IPS-20b (cell line): ENCODE data around the gene C9orf153.

Experiments
- H3K27ac ChIP-seq: one replicate; pipeline ENCODE4 v1.5.1; 2013; ENCODE audit warnings: low read length
- H3K27me3 ChIP-seq: 2 replicates; pipeline ENCODE4 v1.6.1; 2013; ENCODE audit warnings: mild to moderate bottlenecking, low read length, inconsistent platforms; ENCODE audit not compliant: insufficient read depth
- H3K36me3 ChIP-seq: 2 replicates; pipeline ENCODE4 v1.6.1; 2013; ENCODE audit warnings: low read depth, mild to moderate bottlenecking, inconsistent platforms, low read length, moderate library complexity; ENCODE audit not compliant: insufficient read depth
- H3K4me1 ChIP-seq: 2 replicates; pipeline ENCODE4 v1.6.1; 2013; ENCODE audit warnings: mild to moderate bottlenecking, control low read depth, inconsistent platforms, low read length, moderate library complexity; ENCODE audit not compliant: insufficient read depth
- H3K4me3 ChIP-seq: 2 replicates; pipeline ENCODE4 v1.5.1; 2013; ENCODE audit warnings: mild to moderate bottlenecking, low read length, inconsistent platforms
- H3K9ac ChIP-seq: 2 replicates; pipeline ENCODE4 v1.6.1; 2013; ENCODE audit warnings: low read depth, mild to moderate bottlenecking, inconsistent platforms, low read length, moderate library complexity
- H3K9me3 ChIP-seq: 2 replicates; pipeline ENCODE4 v1.6.1; 2013; ENCODE audit warnings: mild to moderate bottlenecking, low read depth, low read length, inconsistent platforms; ENCODE audit not compliant: insufficient read depth

Gene C9orf153

DNA sequence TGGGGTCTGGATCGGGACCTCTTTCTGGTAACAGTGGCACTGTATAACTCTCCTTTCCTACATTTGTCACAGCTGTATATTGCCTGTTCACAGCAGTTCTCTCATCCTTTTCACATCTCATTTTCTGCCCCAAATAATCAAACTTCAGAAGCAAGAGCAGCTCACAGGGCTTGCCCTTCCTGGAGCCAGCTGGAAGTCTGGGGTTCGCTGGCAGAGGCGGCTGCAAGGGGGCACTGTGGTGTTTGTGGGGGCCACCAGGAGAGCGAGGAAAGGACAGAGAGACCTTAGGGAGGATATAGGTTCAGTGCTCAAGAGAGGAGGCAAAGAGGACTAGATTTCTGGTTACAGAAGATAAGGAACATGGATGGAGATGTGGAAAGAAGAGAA is 75.3 kb downstream of the C9orf153 start:
- no peaks in the 10 kb centered on the region for H3K27me3 ChIP-seq
- H3K4me1 ChIP-seq, result peaks cover 29% of the 10 kb centered on the region; the same call in 1 of the 2 replicates
- no peaks in the 10 kb centered on the region for H3K36me3 ChIP-seq
- no peak overlapping the region for H3K4me3 ChIP-seq
- H3K27ac ChIP-seq, result no peak overlapping the region
- H3K9ac ChIP-seq, result no peak overlapping the region
- no peaks in the 10 kb centered on the region for H3K9me3 ChIP-seq

DNA sequence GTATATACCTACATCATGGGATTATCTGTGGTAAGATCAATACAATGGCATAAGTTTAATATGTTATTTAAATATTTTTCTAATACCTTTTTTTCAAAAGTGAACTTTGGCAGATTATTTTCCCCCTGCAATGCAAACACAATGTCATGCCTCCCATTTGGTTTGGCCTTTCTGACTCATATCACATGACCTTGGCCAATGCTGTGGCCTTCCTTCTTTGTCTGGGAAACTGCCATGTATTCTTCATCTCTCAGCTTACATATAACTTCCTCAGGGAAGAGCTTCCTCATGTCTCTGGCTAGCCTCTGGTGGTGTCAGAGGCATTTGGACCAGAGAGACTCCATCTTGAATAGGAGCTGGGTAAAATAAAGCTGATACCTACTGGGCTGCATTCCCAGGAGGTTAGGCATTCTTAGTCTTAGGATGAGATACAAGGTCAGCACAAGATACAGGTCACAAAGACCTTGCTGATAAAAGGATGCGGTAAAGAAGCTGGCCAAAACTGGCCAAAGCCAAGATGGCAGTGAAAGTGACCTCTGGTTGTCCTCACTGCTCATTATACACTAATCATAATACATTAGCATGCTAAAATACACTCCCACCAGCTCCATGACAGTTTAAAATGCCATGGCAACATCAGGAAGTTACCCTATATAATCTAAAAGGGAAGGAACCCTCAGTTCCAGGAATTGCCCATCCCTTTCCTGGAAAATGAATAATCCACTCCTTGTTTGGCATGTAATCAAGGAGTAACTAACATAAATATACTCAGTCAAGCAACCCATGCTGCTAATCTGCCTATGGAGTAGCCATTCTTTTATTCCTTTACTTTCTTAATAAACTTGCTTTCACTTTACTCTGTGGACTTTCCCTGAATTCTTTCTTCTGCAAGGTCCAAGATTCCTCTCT is 76.0 kb downstream of the C9orf153 start:
- Histone ChIP-seq H3K4me3 (no peak overlapping the region), H3K9ac (no peak overlapping the region), H3K27me3 (no peaks in the 10 kb centered on the region), H3K4me1 (peaks cover 29% of the 10 kb centered on the region; the same call in 1 of the 2 replicates), H3K9me3 (no peaks in the 10 kb centered on the region), H3K36me3 (no peaks in the 10 kb centered on the region), H3K27ac (no peak overlapping the region)

DNA sequence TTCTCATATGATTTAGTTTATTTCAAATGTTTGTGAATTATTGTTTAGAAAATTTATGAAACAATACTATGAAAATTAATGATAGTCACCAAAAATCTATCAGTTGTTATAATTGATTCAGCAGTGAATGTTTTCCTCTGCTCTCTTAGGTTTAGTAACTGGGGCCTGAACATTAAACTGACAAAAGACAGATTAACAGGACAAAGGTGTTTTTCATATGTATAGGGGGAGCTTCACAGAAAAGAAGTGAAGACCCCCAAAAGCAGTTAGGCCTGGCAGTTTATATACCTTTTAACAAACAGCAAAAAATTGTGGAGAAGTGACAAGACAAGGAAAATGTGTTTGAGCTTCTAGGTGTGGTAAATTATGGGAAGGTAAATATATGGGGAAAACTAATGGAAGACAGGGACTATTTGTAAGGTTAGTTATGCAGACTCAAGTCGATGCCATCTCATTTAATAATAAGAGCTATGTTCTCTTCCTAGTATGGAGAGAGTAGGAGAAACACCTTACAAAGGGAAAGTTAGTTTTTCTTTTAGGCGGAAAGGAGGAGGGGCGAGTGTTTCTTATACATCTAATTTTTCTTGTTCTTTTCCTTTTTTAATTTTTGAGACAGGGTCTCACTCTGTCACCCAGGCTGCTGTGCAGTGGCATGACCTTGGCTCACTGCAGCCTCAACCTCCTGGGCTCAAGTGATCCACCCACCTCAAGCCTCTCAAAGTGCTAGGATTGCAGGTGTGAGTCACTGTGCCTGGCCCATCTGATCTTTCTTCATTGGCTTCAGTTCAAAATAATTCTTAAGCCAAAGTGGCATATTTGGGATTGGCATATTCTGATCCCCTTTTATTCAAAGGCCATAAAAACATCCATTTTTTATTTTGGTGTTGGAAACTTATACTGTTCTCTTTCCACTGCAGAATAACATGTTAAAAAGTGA is 77.8 kb downstream of the C9orf153 start:
- Histone ChIP-seq H3K27ac (peak overlapping the region; percentile 41), H3K27me3 (no peaks in the 10 kb centered on the region), H3K4me3 (peak overlapping the region; percentile 53), H3K4me1 (peaks cover 26% of the 10 kb centered on the region; the same call in 1 of the 2 replicates), H3K36me3 (no peaks in the 10 kb centered on the region), H3K9ac (peak overlapping the region; percentile 43; the same call in 1 of the 2 replicates), H3K9me3 (no peaks in the 10 kb centered on the region)

DNA sequence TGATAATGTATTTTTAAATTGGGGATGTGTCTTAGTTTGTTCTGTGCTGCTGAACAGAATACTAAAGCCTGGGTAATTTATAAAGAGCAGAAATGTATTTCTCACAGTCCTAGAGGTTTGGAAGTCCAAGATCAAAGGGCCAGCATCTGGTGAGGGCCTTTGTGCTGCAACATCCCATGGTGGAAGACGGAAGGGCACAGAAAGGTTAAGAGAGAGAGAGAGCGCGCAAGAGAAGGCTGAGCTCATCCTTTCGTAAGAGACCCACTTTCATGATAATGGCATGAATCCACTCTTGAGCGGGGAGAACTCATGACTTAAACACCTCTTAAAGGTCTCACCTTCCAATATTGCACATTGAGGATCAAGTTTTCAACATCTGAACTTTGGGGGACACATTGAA is 81.0 kb downstream of the C9orf153 start:
- Histone ChIP-seq H3K27ac (no peak overlapping the region), H3K4me3 (no peak overlapping the region), H3K9me3 (no peaks in the 10 kb centered on the region), H3K27me3 (no peaks in the 10 kb centered on the region), H3K4me1 (peaks cover 18% of the 10 kb centered on the region; the same call in 1 of the 2 replicates), H3K9ac (no peak overlapping the region), H3K36me3 (no peaks in the 10 kb centered on the region)

DNA sequence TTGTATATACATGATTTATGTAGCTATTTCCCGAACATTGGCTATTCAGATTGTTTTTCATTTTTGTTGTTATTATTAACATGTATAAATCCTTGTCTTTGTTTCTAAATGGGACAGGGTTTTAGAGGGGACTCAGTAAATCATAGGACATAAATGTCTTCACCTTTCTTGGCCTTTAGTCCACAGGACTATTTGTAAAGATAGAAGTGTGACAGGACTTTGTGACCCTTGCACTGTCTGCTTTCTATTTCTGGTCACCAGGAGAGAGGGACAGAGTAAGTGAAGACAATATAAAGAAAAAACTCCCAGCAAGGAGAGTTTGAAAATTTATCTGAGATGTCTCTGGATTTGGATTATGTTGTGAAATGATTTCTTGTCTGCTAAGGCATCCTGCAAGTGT is 81.5 kb downstream of the C9orf153 start:
- Histone ChIP-seq H3K9me3 (no peaks in the 10 kb centered on the region), H3K27me3 (no peaks in the 10 kb centered on the region), H3K4me3 (no peak overlapping the region), H3K9ac (no peak overlapping the region), H3K27ac (no peak overlapping the region), H3K4me1 (peaks cover 18% of the 10 kb centered on the region; the same call in 1 of the 2 replicates), H3K36me3 (no peaks in the 10 kb centered on the region)

DNA sequence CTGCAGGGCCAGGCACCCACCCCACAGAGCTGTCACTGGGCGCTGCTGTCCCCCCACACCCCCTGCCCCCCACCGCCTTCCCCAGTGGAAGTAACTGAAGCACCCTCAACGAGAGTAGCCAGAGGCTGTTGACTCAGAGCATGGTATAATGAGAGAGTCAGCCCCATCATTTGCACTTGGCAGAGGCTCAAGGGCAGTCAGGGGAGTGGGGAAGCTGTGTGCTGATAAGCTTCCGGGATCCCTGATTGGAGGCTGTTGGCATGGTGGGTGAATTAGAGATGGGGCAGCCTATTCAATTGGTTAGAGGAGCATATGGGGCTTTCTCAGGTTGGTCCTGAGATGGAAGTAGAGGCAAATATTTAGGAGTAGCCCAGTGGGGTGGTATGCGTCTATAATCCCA is 83.0 kb downstream of the C9orf153 start:
- Histone ChIP-seq H3K36me3 (no peaks in the 10 kb centered on the region), H3K4me1 (peaks cover 10% of the 10 kb centered on the region; the same call in 1 of the 2 replicates), H3K27ac (no peak overlapping the region), H3K4me3 (no peak overlapping the region), H3K27me3 (no peaks in the 10 kb centered on the region), H3K9me3 (no peaks in the 10 kb centered on the region), H3K9ac (no peak overlapping the region)

DNA sequence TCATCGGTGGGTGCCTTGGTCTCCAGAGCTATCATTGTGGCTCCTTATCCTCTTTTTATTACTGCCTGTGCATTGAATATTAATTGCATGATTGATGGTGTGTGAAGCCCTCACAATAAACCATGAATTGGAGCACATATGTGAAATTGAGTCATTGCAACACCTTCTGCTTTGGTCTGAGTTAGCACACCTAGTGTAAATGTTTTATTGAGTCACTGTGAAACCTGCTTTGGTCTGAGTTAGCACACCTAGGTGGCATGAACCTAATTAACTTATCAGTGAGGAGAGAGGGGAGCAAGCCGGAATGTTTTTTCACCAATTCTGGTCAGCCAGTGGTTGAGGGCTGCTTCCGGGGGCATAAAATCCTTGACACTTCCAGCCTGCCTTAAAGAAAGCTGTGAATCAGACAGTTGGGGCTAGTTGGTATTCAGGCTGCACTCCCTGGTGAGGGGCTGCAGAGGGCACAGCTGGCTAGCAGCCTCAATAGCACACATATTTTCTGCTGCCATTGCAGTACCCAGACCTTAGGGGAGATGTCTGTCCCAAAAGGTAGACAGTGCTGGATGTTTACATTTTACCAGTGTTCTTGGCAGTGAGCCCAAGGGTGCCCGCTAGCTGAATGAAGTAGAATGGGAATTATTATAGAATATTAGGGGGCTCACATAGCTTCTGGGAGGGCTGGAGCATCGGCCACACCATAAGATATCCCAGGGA is 83.6 kb downstream of the C9orf153 start:
- H3K27ac ChIP-seq, result no peak overlapping the region
- peaks cover 6% of the 10 kb centered on the region; the same call in 1 of the 2 replicates for H3K4me1 ChIP-seq
- H3K27me3 ChIP-seq, result no peaks in the 10 kb centered on the region
- no peaks in the 10 kb centered on the region for H3K36me3 ChIP-seq
- H3K9ac ChIP-seq, result no peak overlapping the region
- no peaks in the 10 kb centered on the region for H3K9me3 ChIP-seq
- no peak overlapping the region for H3K4me3 ChIP-seq

DNA sequence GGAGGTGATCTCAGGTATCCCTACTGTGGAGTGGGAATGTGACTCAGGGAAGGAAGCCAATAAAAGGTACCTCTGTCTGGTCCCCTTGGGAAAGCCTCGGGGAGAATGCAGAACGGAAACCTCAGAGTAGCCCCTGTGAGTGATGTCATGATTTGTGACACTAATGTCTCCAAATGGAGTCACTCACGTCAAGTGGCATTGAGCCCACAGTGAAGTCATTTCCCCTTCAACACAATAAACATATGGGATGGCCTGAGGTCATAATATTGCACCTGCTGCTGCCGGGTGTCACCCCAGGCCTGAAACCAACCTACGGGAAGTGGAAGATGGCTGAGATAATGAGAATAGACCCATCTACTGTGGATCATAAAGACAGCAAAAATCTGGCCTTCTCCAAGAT is 84.2 kb downstream of the C9orf153 start:
- no peaks in the 10 kb centered on the region; the same call in 1 of the 2 replicates for H3K4me1 ChIP-seq
- no peaks in the 10 kb centered on the region for H3K27me3 ChIP-seq
- no peaks in the 10 kb centered on the region for H3K9me3 ChIP-seq
- no peaks in the 10 kb centered on the region for H3K36me3 ChIP-seq
- no peak overlapping the region for H3K4me3 ChIP-seq
- no peak overlapping the region for H3K9ac ChIP-seq
- H3K27ac ChIP-seq, result no peak overlapping the region
